Upper lobe of right lung (tissue), 1 donor: ENCODE results near the gene IFNGR2. TPM values are rescaled to one million over a fixed set of nuclear protein-coding genes. Genes with fewer than 3 reads are reported as not detected.

ENCODE experiments used
- ATAC-seq: fragments of 200-7000 bp; cut with Tn5 transposase; one replicate; pipeline ENCODE4 v1.9.1; 2020; ENCODE audit warnings: mild to moderate bottlenecking, moderate library complexity
- DNase-seq: peaks from one replicate; pipeline ENCODE4 v3.0.0-alpha.2; 2020
- H3K27ac ChIP-seq: fragments of 200-600 bp; one replicate; pipeline ENCODE4 v1.8.0; 2022
- H3K27me3 ChIP-seq: fragments of 200-600 bp; one replicate; pipeline ENCODE4 v1.8.0; 2022; ENCODE audit warnings: mild to moderate bottlenecking
- H3K36me3 ChIP-seq: fragments of 200-600 bp; one replicate; pipeline ENCODE4 v1.8.0; 2022
- H3K4me1 ChIP-seq: fragments of 200-600 bp; one replicate; pipeline ENCODE4 v1.8.0; 2022
- H3K4me3 ChIP-seq: fragments of 200-600 bp; one replicate; pipeline ENCODE4 v1.8.0; 2022; ENCODE audit warnings: mild to moderate bottlenecking
- H3K9me3 ChIP-seq: fragments of 200-600 bp; one replicate; pipeline ENCODE4 v1.8.0; 2022
- CTCF ChIP-seq: fragments of 200-600 bp; IDR thresholded peaks from one replicate; pipeline ENCODE4 v1.8.0; 2022; ENCODE audit warnings: antibody characterized with exemption
- intact Hi-C: fragments of 100-400 bp; cut with DNase I; formaldehyde crosslinking; loops from one replicate; pipeline ENCODE4 v1.11.0; 2022
- total RNA-seq: library from RNA; stranded (reverse); fragmentation: NEBNext Ultra II Directional; extraction: Animal tissue kit (Norgen Biotek cat#: 25700); gene quantifications from one replicate; pipeline ENCODE4 v1.2.1, GENCODE V29; 2021
- donor health status: DM: no; HTN: yes; CAD: no; lungs with severe emphysema.

The IFNGR2 gene
- total RNA-seq, 1 donor from 2014 or later: 69.3 TPM

DNA sequence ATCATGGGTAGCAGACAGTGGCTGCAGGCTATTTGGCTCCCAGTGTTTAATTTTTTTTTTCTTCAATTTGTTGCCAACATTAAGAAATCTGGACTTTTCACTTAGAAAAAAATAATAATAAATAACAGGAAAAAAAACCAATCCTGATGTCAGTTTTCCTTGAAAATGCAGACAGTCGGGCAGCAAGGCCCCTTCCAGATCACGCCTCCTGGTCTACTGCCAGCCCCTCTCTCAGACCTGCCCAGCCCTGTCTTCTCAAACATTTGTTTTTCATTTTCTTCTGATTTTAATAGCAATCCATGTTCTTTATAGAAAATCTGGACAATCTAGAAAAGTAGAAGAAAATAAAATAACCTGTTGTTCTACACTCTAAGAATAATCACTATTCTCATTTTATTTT is 15.5 kb downstream of the IFNGR2 start:
- ATAC-seq (no peak), DNase-seq (no peak)
- no peak for TF ChIP-seq CTCF
- Histone ChIP-seq H3K27ac (peak overlapping the region; percentile 3), H3K9me3 (no peaks in the 10 kb centered on the region), H3K36me3 (peaks cover 79% of the 10 kb centered on the region), H3K4me1 (peaks cover 17% of the 10 kb centered on the region), H3K4me3 (no peak overlapping the region), H3K27me3 (no peaks in the 10 kb centered on the region)
- intact Hi-C loops: no loop called here

- H3K4me1 ChIP-seq: peaks cover 17% of the 10 kb centered on the region
- ATAC-seq: peak; percentile 88
- no peaks in the 10 kb centered on the region for H3K9me3 ChIP-seq
- peaks cover 86% of the 10 kb centered on the region for H3K36me3 ChIP-seq
- peak overlapping the region; percentile 55 for H3K27ac ChIP-seq
- DNase-seq: no peak
- no peak overlapping the region for H3K4me3 ChIP-seq
- intact Hi-C loops: no loop called here
- no peak for TF ChIP-seq CTCF
- H3K27me3 ChIP-seq: no peaks in the 10 kb centered on the region
Measured at GRCh38 chr21:33419538-33420123, 16.4 kb downstream of the IFNGR2 start.

GRCh38 chr21:33421713-33422393 is 18.6 kb downstream of the IFNGR2 start:
- H3K9me3 ChIP-seq: no peaks in the 10 kb centered on the region
- intact Hi-C loops: no loop called here
- no peaks in the 10 kb centered on the region for H3K27me3 ChIP-seq
- H3K36me3 ChIP-seq: peaks cover 89% of the 10 kb centered on the region
- no peak overlapping the region for H3K27ac ChIP-seq
- no peak for TF ChIP-seq CTCF
- DNase-seq (no peak), ATAC-seq (no peak)
- H3K4me1 ChIP-seq: peaks cover 17% of the 10 kb centered on the region
- H3K4me3 ChIP-seq: no peak overlapping the region

DNA sequence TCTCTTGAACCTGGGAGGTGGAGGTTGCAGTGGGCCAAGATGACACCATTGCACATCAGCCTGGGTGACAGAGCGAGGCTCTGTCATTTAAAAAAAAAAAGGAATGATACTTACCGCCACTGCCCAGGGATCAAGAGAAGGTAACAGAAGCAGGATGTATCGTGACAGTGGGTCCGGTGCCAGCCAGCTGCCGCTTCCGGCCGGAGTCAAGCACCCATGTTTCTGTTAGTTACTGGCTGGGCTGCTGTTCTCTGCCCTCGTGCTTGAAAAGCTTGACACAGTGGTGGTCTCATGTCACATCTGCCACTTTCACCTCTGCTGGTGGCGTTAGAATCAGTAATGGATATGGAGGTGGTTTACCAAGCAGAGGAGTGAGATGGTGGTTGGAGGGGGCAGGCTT is 21.0 kb downstream of the IFNGR2 start:
- ATAC-seq: no peak
- Histone ChIP-seq H3K27me3 (no peaks in the 10 kb centered on the region), H3K36me3 (peaks cover 89% of the 10 kb centered on the region), H3K4me1 (peaks cover 12% of the 10 kb centered on the region), H3K27ac (no peak overlapping the region), H3K9me3 (no peaks in the 10 kb centered on the region), H3K4me3 (no peak overlapping the region)
- intact Hi-C loops: no loop called here
- TF ChIP-seq CTCF: no peak
- no peak for DNase-seq

- DNase-seq: no peak
- ATAC-seq: no peak
- intact Hi-C loops: no loop called here
Measured at GRCh38 chr21:33425825-33426224, 22.6 kb downstream of the IFNGR2 start.

More at GRCh38 chr21:33425825-33426224, 22.6 kb downstream of the IFNGR2 start:
- Histone ChIP-seq H3K27me3 (no peaks in the 10 kb centered on the region), H3K9me3 (no peaks in the 10 kb centered on the region), H3K4me3 (no peak overlapping the region), H3K4me1 (peaks cover 9% of the 10 kb centered on the region), H3K27ac (no peak overlapping the region), H3K36me3 (peaks cover 96% of the 10 kb centered on the region)
- no peak for TF ChIP-seq CTCF
